NB4 (cell line): ENCODE data around the gene UQCR10.

Experiments used
- MAX ChIP-seq: IDR thresholded peaks from 2 replicates; pipeline ENCODE4 v1.6.1; 2011; ENCODE audit warnings: low read depth, low read length
- MYC ChIP-seq: IDR thresholded peaks from 2 replicates; pipeline ENCODE4 v1.6.1; 2011; ENCODE audit warnings: low read depth, low read length
- POLR2A ChIP-seq: IDR thresholded peaks from 2 replicates; pipeline ENCODE4 v1.6.1; 2011; ENCODE audit warnings: mild to moderate bottlenecking; ENCODE audit not compliant: insufficient read length; ENCODE audit errors: extremely low read depth
- TF ChIP-seq, protein P1 (sequence below): IDR thresholded peaks from one replicate; pipeline ENCODE4 v1.5.1; 2012; ENCODE audit warnings: low read depth, low read length

- TF ChIP-seq, protein P1, sequence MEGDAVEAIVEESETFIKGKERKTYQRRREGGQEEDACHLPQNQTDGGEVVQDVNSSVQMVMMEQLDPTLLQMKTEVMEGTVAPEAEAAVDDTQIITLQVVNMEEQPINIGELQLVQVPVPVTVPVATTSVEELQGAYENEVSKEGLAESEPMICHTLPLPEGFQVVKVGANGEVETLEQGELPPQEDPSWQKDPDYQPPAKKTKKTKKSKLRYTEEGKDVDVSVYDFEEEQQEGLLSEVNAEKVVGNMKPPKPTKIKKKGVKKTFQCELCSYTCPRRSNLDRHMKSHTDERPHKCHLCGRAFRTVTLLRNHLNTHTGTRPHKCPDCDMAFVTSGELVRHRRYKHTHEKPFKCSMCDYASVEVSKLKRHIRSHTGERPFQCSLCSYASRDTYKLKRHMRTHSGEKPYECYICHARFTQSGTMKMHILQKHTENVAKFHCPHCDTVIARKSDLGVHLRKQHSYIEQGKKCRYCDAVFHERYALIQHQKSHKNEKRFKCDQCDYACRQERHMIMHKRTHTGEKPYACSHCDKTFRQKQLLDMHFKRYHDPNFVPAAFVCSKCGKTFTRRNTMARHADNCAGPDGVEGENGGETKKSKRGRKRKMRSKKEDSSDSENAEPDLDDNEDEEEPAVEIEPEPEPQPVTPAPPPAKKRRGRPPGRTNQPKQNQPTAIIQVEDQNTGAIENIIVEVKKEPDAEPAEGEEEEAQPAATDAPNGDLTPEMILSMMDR = no peak
- no peak for TF ChIP-seq POLR2A
- TF ChIP-seq MAX = no peak
- TF ChIP-seq MYC = no peak
Observed at GRCh38 chr22:29811377-29811776, 44.2 kb downstream of the UQCR10 start.
